HTR-8/SVneo (cell line): ENCODE results near the gene KIR2DL1.
"Not testable (repeated sequence)": the region's sequence is repeated elsewhere in the genome, so short reads cannot be mapped to it uniquely, and the experiment has no call there.

Source experiments
- DNase-seq: peaks from one replicate; pipeline ENCODE4 v3.0.0; 2011; ENCODE audit warnings: low spot score, mixed read lengths; ENCODE audit not compliant: insufficient read length
- FAIRE-seq: peaks from 2 replicates; lab custom pipeline; 2011; peaks lifted over from hg19 to GRCh38; lab: Jason Lieb, UNC

Gene KIR2DL1

DNA sequence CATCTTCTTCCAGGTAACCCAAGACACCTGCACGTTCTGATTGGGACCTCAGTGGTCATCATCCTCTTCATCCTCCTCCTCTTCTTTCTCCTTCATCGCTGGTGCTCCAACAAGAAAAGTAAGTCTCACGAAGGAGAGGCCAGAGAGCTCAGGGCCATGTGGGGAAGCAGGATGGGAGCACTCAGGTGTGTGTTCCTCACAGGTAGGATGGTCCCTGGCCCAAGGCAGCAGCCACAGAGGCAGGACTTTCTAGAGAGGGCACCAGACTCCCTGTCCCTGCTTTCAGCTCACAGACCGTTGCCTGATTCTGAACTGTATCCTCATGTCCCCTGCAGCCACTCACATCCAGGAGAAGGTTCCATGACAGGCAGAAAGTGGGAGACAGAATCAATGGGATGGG is 3.1 kb upstream of the KIR2DL1 start:
- FAIRE-seq, DNase-seq: not testable (repeated sequence)

DNA sequence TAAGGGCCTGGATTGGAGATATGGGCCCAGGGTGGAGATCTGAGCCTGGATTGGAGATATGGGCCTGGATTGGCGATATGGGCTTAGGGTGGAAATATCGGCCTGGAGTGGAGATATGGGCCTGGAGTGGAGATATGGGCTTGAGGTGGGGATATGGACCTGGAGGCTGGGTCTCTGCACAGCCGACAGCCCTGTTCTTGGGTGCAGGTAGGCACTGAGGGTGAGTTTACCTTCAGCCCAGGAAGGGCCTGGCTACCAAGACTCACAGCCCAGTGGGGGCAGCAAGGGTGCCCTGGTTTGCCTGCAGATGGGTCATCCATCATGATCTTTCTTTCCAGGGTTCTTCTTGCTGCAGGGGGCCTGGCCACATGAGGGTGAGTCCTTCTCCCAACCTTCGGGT is 918 bp downstream of the KIR2DL1 start:
- FAIRE-seq, result not testable (repeated sequence)

DNA sequence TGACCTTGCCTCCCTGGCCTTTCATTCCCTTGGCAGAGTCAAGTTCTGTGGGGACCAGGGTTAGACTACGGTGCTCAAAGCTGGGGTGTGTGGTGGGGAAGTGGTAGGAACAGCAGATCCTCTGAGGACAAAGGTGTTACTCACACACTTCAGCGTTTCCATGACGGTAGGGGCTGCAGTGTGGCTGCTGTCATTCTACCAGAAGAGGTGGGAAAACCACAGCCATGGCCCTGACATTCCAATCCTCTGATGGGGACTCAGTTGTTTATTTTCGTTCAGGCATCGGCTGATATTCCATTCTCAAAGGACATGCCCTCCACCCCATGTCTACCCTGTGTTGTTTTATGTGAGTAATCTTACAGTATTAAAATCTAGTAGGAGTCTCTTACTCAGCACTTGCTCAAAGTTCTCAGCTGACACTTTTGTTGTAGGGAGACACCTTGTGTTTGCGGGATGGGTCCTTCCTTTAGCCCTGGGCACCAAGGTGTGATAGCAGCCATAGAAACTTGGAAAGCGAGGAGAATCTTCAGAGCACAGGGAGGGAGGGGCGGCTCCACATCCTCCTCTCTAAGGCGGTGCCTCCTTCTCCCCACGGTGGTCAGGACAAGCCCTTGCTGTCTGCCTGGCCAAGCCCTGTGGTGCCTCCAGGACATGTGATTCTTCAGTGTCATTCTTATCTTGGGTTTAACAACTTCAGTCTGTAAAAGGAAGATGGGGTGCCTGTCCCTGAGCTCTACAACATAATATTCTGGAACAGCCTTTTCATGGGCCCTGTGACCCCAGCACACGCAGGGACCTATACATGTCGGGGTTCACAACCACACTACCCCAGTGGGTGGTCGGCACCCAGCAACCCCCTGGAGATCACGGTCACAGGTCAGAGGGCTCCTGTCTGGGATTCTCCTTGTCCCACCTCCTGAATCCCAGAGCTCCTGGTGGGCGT is 1.7 kb downstream of the KIR2DL1 start:
- not testable (repeated sequence) for FAIRE-seq, DNase-seq

More for the DNA sequence above, 918 bp downstream of the KIR2DL1 start:
- not testable (repeated sequence) for DNase-seq

DNA sequence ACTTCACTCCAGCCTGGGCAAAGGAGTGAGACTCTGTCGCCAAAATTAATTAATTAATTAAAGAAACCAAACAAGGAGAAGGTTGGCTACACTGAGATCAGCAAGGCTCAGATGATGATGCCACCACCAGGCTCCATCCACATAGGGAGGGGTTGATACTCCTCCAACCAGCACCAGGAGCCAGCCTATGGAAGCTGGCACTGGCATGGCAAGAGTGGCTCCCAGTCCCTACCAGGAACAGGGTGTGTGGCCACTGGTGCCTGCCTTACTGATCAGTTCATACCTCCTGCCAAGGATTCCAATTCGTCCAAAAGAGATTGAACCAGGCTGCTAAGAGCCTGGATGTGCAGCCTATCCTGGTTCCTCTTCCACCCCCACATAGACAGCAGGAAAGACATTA is 3.1 kb downstream of the KIR2DL1 start:
- FAIRE-seq, DNase-seq: not testable (repeated sequence)

DNA sequence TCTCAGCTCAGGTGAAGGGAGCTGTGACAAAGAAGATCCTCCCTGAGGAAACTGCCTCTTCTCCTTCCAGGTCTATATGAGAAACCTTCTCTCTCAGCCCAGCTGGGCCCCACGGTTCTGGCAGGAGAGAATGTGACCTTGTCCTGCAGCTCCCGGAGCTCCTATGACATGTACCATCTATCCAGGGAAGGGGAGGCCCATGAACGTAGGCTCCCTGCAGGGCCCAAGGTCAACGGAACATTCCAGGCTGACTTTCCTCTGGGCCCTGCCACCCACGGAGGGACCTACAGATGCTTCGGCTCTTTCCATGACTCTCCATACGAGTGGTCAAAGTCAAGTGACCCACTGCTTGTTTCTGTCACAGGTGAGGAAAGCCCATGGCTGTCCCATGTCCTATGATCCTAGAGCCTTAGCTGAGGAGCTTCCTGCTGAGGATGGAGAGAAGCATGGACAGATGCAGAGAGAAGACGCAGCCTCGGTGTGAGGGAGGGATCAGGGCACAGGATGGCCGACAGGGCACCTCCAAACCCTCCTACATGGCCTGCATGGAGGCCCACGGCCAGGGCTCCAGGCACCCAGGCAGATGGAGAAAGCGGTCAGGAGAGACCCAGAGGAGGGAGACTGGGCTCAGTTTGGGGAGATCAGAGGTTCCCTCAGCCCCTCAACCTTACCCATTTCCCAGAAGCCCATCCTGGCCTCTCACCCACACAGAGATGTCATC is 5.7 kb downstream of the KIR2DL1 start:
- not testable (repeated sequence) for FAIRE-seq, DNase-seq

DNA sequence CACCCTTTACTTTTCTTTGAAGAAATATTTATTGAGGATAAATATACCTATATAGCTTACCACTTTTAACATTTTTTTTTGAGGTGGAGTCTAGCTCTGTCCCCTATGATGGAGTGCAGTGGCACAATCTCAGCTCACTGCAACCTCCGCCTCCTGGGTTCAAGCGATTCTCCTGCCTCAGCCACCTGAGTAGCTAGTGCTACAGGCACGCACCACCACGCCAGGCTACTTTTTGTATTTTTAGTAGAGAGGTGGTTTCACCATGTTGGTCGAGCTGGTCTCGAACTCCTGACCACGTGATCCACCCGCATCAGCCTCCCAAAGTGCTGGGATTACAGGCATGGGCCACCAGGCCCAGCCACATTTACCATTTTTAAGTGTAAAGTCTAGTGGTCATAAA is 6.2 kb downstream of the KIR2DL1 start:
- not testable (repeated sequence) for FAIRE-seq, DNase-seq

DNA sequence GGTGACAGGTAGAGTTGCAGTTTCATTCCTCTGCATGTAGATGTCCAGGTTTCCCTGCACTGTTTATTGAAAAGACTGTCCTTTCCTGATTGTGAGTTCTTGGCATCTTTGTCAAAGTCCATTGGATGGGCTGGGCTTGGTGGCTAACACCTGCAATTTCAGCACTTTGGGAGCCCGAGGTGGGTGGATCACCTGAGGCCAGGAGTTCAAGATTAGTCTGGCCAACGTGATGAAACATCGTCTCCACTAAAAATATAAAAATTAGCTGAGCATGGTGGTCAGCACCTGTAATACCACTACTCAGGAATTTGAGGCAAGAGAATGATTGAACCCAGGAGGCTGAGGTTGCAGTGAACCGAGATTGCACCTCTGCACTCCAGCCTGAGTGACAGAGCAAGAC is 8.3 kb downstream of the KIR2DL1 start:
- not testable (repeated sequence) for FAIRE-seq

DNA sequence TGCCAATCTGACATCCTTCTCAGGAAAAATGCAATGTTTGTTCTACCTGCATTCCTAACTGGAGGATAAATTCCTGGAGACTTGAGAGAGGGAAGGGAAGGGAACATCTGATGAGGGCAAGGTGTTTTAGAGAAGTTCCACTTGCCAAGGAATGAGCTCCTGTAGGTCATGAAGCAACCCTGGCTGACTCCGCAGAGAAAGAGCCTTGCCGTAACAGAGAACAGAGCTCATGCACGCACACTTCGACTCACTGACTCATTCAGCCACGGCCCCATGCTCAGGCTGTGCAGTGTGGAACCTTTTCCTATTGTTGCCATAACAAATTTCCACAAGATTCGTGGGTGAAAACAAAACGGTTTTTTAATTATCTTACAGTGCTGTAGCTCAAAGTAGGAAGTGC is 9.3 kb downstream of the KIR2DL1 start:
- not testable (repeated sequence) for DNase-seq, FAIRE-seq

More for the DNA sequence above, 8.3 kb downstream of the KIR2DL1 start:
- not testable (repeated sequence) for DNase-seq

DNA sequence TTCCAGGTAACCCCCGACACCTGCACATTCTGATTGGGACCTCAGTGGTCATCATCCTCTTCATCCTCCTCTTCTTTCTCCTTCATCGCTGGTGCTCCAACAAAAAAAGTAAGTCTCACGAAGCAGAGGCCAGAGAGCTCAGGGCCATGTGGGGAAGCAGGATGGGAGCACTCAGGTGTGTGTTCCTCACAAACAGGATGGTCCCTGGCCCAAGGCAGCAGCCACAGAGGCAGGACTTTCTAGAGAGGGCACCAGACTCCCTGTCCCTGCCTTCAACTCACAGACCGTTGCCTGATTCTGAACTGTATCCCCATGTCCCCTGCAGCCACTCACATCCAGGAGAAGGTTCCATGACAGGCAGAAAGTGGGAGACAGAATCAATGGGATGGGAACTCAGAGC is 13.3 kb downstream of the KIR2DL1 start:
- FAIRE-seq, DNase-seq: not testable (repeated sequence)

DNA sequence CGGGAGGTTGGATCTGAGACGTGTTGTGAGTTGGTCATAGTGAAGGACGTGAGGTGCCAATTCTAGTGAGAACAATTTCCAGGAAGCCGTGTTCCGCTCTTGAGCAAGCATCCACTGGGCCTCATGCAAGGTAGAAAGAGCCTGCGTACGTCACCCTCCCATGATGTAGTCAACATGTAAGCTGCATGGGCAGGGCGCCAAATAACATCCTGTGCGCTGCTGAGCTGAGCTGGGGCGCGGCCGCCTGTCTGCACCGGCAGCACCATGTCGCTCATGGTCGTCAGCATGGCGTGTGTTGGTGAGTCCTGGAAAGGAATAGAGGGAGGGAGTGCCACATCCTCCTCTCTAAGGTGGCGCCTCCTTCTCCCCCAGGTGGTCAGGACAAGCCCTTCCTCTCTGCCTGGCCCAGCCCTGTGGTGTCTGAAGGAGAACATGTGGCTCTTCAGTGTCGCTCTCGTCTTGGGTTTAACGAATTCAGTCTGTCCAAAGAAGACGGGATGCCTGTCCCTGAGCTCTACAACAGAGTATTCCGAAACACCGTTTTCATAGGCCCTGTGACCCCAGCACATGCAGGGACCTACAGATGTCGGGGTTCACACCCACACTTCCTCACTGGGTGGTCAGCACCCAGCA is 16.6 kb downstream of the KIR2DL1 start:
- not testable (repeated sequence) for FAIRE-seq, DNase-seq

DNA sequence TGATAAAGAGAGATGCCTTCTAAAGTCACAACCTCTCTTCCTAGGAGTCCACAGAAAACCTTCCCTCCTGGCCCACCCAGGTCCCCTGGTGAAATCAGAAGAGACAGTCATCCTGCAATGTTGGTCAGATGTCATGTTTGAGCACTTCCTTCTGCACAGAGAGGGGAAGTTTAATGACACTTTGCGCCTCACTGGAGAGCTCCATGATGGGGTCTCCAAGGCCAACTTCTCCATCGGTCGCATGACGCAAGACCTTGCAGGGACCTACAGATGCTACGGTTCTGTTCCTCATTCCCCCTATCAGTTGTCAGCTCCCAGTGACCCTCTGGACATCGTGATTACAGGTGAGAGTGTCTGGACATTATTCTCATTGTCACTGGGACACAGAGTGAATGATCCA is 18.6 kb downstream of the KIR2DL1 start:
- not testable (repeated sequence) for DNase-seq, FAIRE-seq

DNA sequence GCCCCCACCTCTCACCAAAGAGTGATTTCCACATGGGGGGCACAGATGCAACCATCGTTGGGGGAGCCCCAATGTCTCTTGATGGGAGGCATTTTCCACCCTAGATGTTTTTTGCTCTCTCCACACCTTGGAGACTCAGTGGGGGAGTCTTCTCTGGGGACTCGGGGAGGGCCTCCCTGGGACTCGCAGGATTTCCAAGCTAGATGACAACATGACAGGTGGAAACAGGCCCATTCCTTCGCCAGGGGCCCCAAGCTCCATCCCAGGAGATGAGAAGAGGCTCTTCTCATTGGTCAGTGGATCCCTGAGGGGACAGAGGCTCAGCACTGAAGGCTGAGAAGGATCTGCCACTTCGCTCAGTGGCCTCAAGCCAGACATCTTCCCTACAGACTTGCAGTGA is 21.1 kb downstream of the KIR2DL1 start:
- DNase-seq (no peak), FAIRE-seq (no peak)

DNA sequence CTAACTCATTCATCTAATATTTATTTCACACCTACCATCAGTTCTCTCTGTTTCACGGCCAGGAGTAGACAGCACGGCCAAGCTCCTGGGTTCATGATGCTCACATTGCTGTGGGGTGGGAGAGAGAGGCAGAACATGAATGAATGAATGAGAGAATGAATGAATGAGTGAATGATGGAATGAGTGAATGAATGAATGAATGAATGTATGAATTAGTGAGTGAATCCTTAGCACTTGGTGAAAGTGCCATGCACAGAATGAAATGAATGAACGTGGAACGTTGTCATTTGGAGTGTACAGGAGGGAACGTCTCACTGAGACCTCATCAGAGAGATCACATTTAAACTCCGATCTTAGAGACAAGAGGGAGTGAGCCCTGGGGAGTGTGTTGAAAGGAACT is 21.9 kb downstream of the KIR2DL1 start:
- FAIRE-seq, result no peak

DNA sequence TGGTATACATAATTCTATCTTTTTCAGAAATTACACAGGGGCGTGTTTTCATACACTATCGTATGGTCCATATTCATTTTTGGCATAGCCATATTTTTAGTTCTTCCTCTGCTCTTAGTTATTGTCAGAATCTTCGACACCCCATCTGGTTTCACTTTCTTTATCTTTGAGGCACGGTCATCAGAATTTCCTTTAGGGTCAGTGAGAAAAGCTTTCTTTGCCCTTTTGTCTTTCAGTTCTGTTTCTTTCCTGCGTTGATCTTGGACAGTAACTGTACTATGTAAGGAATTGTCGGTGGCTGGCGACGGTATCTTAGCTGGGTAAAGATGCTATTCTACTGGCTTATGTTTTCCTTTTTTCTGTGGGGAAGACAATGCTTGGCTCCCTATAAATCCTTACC is 23.2 kb downstream of the KIR2DL1 start:
- FAIRE-seq, result no peak
- DNase-seq, result no peak

More for the DNA sequence above, 21.9 kb downstream of the KIR2DL1 start:
- no peak for DNase-seq

DNA sequence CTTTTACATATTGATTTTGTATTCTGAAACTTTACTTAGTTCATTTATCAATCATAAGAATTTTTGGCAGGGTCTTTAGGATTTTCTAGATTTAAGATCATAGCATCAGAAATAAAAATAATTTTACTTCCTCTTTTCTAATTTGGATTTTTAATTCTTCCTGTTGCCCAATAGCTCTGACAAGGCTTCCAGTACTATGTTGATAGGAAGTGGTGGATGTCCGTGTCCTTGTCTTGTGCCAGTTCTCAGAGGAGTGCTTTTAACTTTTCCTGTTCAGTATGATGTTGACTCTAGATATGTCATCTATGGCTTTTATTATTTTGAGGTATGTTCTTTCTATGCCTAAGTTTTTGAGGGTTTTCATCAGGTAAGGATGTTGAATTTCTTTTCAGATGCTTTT is 26.2 kb downstream of the KIR2DL1 start:
- DNase-seq (no peak), FAIRE-seq (no peak)

DNA sequence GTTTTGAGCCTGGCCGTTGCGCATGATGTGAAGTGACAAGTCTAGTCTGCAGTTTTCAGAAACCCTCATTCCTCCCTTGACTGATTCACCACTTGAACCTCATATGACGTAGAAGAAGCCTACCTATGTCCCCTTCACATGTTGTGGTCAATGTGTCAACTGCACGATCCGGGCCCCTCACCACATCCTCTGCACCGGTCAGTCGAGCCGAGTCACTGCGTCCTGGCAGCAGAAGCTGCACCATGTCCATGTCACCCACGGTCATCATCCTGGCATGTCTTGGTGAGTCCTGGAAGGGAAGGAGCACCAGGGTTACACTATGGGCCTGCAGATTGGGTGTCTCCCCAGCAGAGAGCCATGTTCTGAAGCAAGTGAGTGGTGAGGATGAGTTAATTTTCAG is 33.8 kb downstream of the KIR2DL1 start, which contains the start of gene KIR2DL4:
KIR2DL4 (plus strand) TSS at position 201 of the 400 bp plus-strand sequence; CDS start at position 243, 42 bp downstream.
- no peak for FAIRE-seq
- no peak for DNase-seq

DNA sequence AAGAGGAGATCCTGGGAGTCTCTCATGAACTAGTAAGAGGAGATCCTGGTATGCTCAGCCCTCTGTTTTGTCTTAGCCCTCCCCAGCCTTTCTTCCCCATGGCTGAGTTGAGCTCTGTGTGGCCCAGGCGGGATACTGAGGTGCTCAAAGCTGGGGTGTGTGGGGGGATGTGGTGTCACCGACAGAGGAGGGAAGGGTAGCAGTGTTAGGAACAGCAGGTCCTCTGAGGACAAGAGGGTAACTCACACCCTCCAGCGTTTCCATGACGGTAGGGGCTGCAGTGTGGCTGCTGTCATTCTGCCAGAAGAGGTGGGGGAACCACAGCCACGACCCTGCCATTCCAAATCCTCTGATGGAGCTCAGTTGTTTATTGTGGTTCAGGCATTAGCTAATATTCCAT is 34.5 kb downstream of the KIR2DL1 start:
- FAIRE-seq (no peak), DNase-seq (no peak)

DNA sequence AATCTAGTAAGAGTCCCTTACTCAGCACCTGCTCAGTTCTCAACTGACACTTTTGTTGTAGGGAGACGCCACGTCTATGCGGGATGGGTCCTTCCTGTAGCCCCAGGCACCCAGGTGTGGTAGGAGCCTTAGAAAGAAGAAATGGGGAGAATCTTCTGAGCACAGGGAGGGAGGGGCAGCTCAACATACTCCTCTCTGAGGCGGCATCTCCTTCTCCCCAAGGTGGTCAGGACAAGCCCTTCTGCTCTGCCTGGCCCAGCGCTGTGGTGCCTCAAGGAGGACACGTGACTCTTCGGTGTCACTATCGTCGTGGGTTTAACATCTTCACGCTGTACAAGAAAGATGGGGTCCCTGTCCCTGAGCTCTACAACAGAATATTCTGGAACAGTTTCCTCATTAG is 35.0 kb downstream of the KIR2DL1 start:
- FAIRE-seq, result no peak
- DNase-seq, result no peak

DNA sequence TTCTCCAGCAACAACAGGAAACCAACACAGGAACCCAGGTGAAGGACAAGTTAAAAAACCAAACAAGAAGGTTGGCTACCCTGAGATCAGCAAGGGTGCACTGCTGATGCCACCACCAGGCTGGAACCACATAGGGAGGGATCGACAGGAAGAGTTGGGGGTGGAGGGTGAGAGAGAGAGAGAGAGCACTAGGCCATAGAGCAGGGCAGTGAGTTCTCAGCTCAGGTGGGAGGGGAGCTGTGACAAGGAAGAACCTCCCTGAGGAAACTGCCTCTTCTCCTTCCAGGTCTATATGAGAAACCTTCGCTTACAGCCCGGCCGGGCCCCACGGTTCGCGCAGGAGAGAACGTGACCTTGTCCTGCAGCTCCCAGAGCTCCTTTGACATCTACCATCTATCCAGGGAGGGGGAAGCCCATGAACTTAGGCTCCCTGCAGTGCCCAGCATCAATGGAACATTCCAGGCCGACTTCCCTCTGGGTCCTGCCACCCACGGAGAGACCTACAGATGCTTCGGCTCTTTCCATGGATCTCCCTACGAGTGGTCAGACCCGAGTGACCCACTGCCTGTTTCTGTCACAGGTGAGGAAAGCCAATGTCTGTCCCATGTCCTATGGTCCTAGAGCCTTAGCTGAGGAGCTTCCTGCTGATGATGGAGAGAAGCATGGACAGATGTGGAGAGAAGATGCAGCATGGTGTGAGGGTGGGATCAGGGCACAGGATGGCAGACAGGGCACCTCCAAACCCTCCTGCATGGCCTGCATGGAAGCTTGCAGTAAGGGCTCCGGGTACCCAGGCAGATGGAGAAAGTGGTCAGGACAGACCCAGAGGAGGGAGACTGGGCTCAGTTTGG is 36.3 kb downstream of the KIR2DL1 start:
- no peak for DNase-seq
- FAIRE-seq, result no peak

DNA sequence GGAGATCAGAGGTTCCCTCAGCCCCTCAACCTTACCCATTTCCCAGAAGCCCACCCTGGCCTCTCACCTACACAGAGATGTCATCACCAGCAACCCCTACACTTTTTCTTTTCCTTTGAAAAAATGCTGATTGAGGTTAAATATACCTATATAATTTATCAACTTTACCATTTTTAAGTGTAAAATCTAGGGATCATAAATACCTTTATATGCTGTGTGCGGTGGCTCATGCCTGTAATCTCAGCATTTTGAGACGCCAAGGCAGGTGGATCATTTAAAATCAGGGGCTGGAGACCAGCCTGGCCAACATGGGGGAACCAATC is 36.9 kb downstream of the KIR2DL1 start:
- no peak for FAIRE-seq
- DNase-seq, result no peak
